H1 (cell line): Measurements from ENCODE around the gene BCAS3. TPM values are rescaled to one million over a fixed set of nuclear protein-coding genes. Genes with fewer than 3 reads are reported as not detected.

Experiments
- CTCF ChIA-PET: fragments of 300-600 bp; sonication (Branson Sonifier 250); formaldehyde crosslinking; loops from one replicate; lab custom pipeline; 2021; ENCODE audit not compliant: partially characterized antibody; lab: Charles Lee
- POLR2A ChIA-PET: fragments of 300-600 bp; sonication (Branson Sonifier 250); formaldehyde crosslinking; loops from one replicate; lab custom pipeline; 2021; ENCODE audit warnings: inconsistent platforms; ENCODE audit not compliant: partially characterized antibody; lab: Charles Lee
- DNase-seq, 2 experiments: peaks; one replicate each; pipeline versions ENCODE4 v3.0.0 to v3.0.0-alpha.2; 2010 to 2022; ENCODE audit warnings: low spot score in 2 of 2, low read depth in 1 of 2, mixed read lengths in 1 of 2
- FAIRE-seq: peaks from 2 replicates; lab custom pipeline; 2011; peaks lifted over from hg19 to GRCh38; lab: Jason Lieb, UNC
- H2AFZ ChIP-seq: 2 replicates; pipeline ENCODE4 v1.8.1; 2012; ENCODE audit warnings: low read length, inconsistent platforms
- H2AK5ac ChIP-seq: 2 replicates; pipeline ENCODE4 v1.6.1; 2013; ENCODE audit warnings: low read depth, low read length
- H2BK120ac ChIP-seq: replicated peaks from 2 replicates; pipeline ENCODE3; 2013; ENCODE audit warnings: low read depth, low read length, inconsistent platforms
- H2BK12ac ChIP-seq: 2 replicates; pipeline ENCODE4 v1.6.1; 2013; ENCODE audit warnings: low read depth, low read length
- H2BK15ac ChIP-seq: 2 replicates; pipeline ENCODE4 v1.6.1; 2013; ENCODE audit warnings: low read length
- H2BK20ac ChIP-seq: 2 replicates; pipeline ENCODE4 v1.6.1; 2013; ENCODE audit warnings: low read length
- H2BK5ac ChIP-seq: 2 replicates; pipeline ENCODE4 v1.6.1; 2013; ENCODE audit warnings: low read depth, low read length
- H3K14ac ChIP-seq: 2 replicates; pipeline ENCODE4 v1.6.1; 2013; ENCODE audit warnings: inconsistent platforms; ENCODE audit not compliant: insufficient read length
- H3K18ac ChIP-seq: 2 replicates; pipeline ENCODE4 v1.6.1; 2013; ENCODE audit warnings: low read length; ENCODE audit errors: extremely low read depth
- H3K23ac ChIP-seq: 2 replicates; pipeline ENCODE4 v1.6.1; 2013; ENCODE audit warnings: inconsistent platforms; ENCODE audit not compliant: insufficient read length
- H3K23me2 ChIP-seq: 2 replicates; pipeline ENCODE4 v1.6.1; 2013; ENCODE audit warnings: low read depth, low read length
- H3K27ac ChIP-seq: 2 replicates; pipeline ENCODE4 v1.6.1; 2011; ENCODE audit warnings: low read depth, low read length, inconsistent platforms
- H3K27me3 ChIP-seq, 4 experiments: replicated peaks in 1 of 4; 1 replicate in 1 of 4; 2 replicates in 3 of 4; pipeline versions ENCODE4 v1.6.1 to v1.8.1; 2011 to 2013; ENCODE audit warnings: low read length in 3 of 4, mild to moderate bottlenecking in 3 of 4, inconsistent platforms in 2 of 4, mixed read lengths in 2 of 4, moderate library complexity in 1 of 4; ENCODE audit not compliant: control insufficient read depth in 3 of 4, insufficient read depth in 3 of 4; ENCODE audit errors: extremely low read depth in 1 of 4
- H3K36me3 ChIP-seq, 4 experiments: 2 replicates each; pipeline versions ENCODE4 v1.6.1 to v1.8.1; 2011 to 2013; ENCODE audit warnings: mild to moderate bottlenecking in 4 of 4, low read length in 3 of 4, moderate library complexity in 2 of 4, control low read depth in 1 of 4, inconsistent platforms in 1 of 4; ENCODE audit not compliant: insufficient read depth in 4 of 4, control insufficient read depth in 2 of 4
- H3K4ac ChIP-seq: replicated peaks from 2 replicates; pipeline ENCODE3; 2013; ENCODE audit warnings: low read length, low read depth, mixed read lengths, inconsistent platforms; ENCODE audit not compliant: insufficient read length
- H3K4me1 ChIP-seq, 4 experiments: replicated peaks in 1 of 4; 1 replicate in 1 of 4; 2 replicates in 3 of 4; pipeline versions ENCODE4 v1.6.1 to v1.8.1; 2011 to 2013; ENCODE audit warnings: low read length in 3 of 4, inconsistent platforms in 2 of 4, mixed read lengths in 1 of 4; ENCODE audit not compliant: insufficient read depth in 4 of 4, control insufficient read depth in 3 of 4
- H3K4me2 ChIP-seq, 2 experiments: 2 replicates each; pipeline versions ENCODE4 v1.6.1 to v1.8.1; 2011 to 2013; ENCODE audit warnings: low read depth in 2 of 2, low read length in 2 of 2, control low read depth in 1 of 2, inconsistent platforms in 1 of 2, mild to moderate bottlenecking in 1 of 2; ENCODE audit not compliant: insufficient read depth in 1 of 2
- H3K4me3 ChIP-seq, 4 experiments: fragments of 200-600, 300-600 bp in 1 of 4; sonication (generic), shearing (Covaris generic), sonication (Bioruptor Twin) in 1 of 4; 2 replicates each; pipeline versions ENCODE4 v1.5.1 to v1.8.1; 2011 to 2016; ENCODE audit warnings: low read length in 4 of 4, low read depth in 3 of 4, control low read depth in 2 of 4, inconsistent platforms in 2 of 4, mild to moderate bottlenecking in 2 of 4, mixed read lengths in 1 of 4, moderate library complexity in 1 of 4; ENCODE audit not compliant: insufficient read depth in 2 of 4; ENCODE audit errors: extremely low read depth in 1 of 4
- H3K56ac ChIP-seq: replicated peaks from 2 replicates; pipeline ENCODE3; 2013; ENCODE audit warnings: low read depth, mild to moderate bottlenecking, mixed read lengths, low read length, inconsistent platforms; ENCODE audit not compliant: insufficient read length
- H3K79me1 ChIP-seq: 2 replicates; pipeline ENCODE4 v1.6.1; 2013; ENCODE audit warnings: low read depth, low read length, control low read depth
- H3K79me2 ChIP-seq, 2 experiments: 2 replicates each; pipeline versions ENCODE4 v1.6.1 to v1.8.1; 2012 to 2013; ENCODE audit warnings: low read length in 2 of 2, mild to moderate bottlenecking in 2 of 2, inconsistent platforms in 1 of 2; ENCODE audit not compliant: insufficient read depth in 2 of 2, control insufficient read depth in 1 of 2
- H3K9ac ChIP-seq, 4 experiments: replicated peaks in 1 of 4; 1 replicate in 1 of 4; 2 replicates in 3 of 4; pipeline versions ENCODE4 v1.6.1 to v1.8.1; 2011 to 2013; ENCODE audit warnings: low read depth in 3 of 4, low read length in 3 of 4, control low read depth in 2 of 4, mild to moderate bottlenecking in 2 of 4, moderate library complexity in 2 of 4, inconsistent platforms in 1 of 4; ENCODE audit errors: extremely low read depth in 1 of 4
- H3K9me3 ChIP-seq, 2 experiments: 2 replicates each; pipeline versions ENCODE4 v1.6.1 to v1.8.1; 2012 to 2013; ENCODE audit warnings: mild to moderate bottlenecking in 2 of 2, moderate library complexity in 2 of 2, control low read depth in 1 of 2, inconsistent platforms in 1 of 2, low read depth in 1 of 2, low read length in 1 of 2, mixed read lengths in 1 of 2; ENCODE audit not compliant: insufficient read depth in 2 of 2
- H4K20me1 ChIP-seq, 2 experiments: replicated peaks in 1 of 2; 2 replicates each; pipeline versions ENCODE3 to v1.8.1; 2011 to 2013; ENCODE audit warnings: inconsistent platforms in 2 of 2, low read length in 2 of 2, mild to moderate bottlenecking in 1 of 2; ENCODE audit not compliant: insufficient read depth in 2 of 2, control insufficient read depth in 1 of 2
- H4K5ac ChIP-seq: 2 replicates; pipeline ENCODE4 v1.6.1; 2013; ENCODE audit warnings: low read length, low read depth, mixed read lengths, inconsistent platforms; ENCODE audit not compliant: insufficient read length
- H4K8ac ChIP-seq: 2 replicates; pipeline ENCODE4 v1.8.0; 2013; ENCODE audit warnings: mild to moderate bottlenecking, moderate library complexity, low read length, inconsistent platforms; ENCODE audit not compliant: insufficient read depth; ENCODE audit errors: extremely low read depth
- H4K91ac ChIP-seq: replicated peaks from 2 replicates; pipeline ENCODE3; 2013; ENCODE audit warnings: low read length, mixed read lengths, inconsistent platforms; ENCODE audit not compliant: insufficient read length
- EGR1 ChIP-seq: IDR thresholded peaks from 2 replicates; pipeline ENCODE4 v1.6.1; 2011; ENCODE audit warnings: low read depth, low read length, borderline replicate concordance
- GTF2F1 ChIP-seq: IDR thresholded peaks from 2 replicates; pipeline ENCODE4 v1.6.1; 2012; ENCODE audit warnings: low read depth, low read length, improper control_type of control experiment, borderline replicate concordance
- MAX ChIP-seq: IDR thresholded peaks from 2 replicates; pipeline ENCODE4 v1.6.1; 2012; ENCODE audit warnings: inconsistent platforms
- RAD21 ChIP-seq, 2 experiments: IDR thresholded peaks in 1 of 2; conservative IDR thresholded peaks in 1 of 2; 2 replicates each; pipeline ENCODE4 v1.6.1; 2011; ENCODE audit warnings: low read depth in 2 of 2, low read length in 2 of 2, improper control_type of control experiment in 1 of 2, inconsistent platforms in 1 of 2, mild to moderate bottlenecking in 1 of 2, moderate library complexity in 1 of 2
- WGBS, 2 experiments: shearing (Covaris generic) in 1 of 2; methylation state at CpG; one replicate each; pipeline versions ENCODE4 v1.1.6 to v1.1.7; 2013 to 2015; ENCODE audit warnings: low lambda C conversion rate in 2 of 2, mixed read lengths in 2 of 2, inconsistent platforms in 1 of 2, low coverage in 1 of 2, missing lambda C conversion rate in 1 of 2; ENCODE audit not compliant: insufficient replicate concordance in 2 of 2, insufficient coverage in 1 of 2, insufficient read length in 1 of 2; ENCODE audit errors: extremely low coverage in 1 of 2, missing lambda C conversion rate in 1 of 2; 5-methylcytosine and 5-hydroxymethylcytosine counted together
- polyA plus RNA-seq, 7 experiments: library from polyadenylated mRNA; depleted of rRNA in 3 of 7; stranded (reverse) in 5 of 7; unstranded in 2 of 7; fragments of >200 nt in 5 of 7; fragments of 200-250 nt in 2 of 7; gene quantifications; 1 replicate in 5 of 7; 2 replicates in 1 of 7; 4 replicates in 1 of 7; pipeline versions ENCODE4 v1.2.1 to v1.2.3, GENCODE V29; 2011 to 2013; ENCODE audit warnings: missing spikeins in 2 of 7, mixed read lengths in 2 of 7
- total RNA-seq: library from RNA; stranded (reverse); fragmentation: NEBNext Ultra II Directional; extraction: Animal tissue kit (Norgen Biotek cat#: 25700); gene quantifications from 2 replicates; pipeline ENCODE4 v1.2.1, GENCODE V29; 2021
- TF ChIP-seq, protein P1 (sequence below), 3 experiments: IDR thresholded peaks; 1 replicate in 2 of 3; 2 replicates in 1 of 3; pipeline versions ENCODE4 v1.5.1 to v1.6.1; 2011; ENCODE audit warnings: low read length in 3 of 3, mild to moderate bottlenecking in 3 of 3, inconsistent platforms in 2 of 3, low read depth in 1 of 3, moderate library complexity in 1 of 3; ENCODE audit not compliant: insufficient read depth in 1 of 3; ENCODE audit errors: control extremely low read depth in 1 of 3

The BCAS3 gene
- total and polyA plus RNA-seq, 2 of the 8 experiments (the other 6 are each of a cell fraction or from before 2014, with no cell fraction given), result 9.9 to 13.3 TPM

DNA sequence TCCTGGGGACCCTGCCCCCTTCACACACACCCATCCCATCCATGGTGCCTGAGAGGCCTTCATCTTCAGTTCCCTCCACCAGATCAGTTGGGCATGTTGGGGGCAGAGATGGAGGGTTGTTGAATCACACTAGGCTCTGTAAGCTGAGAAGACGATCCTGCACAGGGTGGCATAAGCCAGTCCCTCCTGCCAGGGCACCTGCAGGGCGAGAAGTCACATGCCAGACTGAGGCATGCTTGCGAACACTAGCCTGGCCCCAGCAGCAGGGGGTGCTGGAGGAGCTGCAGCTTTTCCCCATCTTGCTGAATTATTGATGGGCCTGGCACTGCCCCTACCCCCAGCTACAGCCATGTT, 715.9 kb downstream of the BCAS3 start:
- Histone ChIP-seq H4K8ac (no peak overlapping the region), H3K23me2 (no peaks in the 10 kb centered on the region; the same call in 1 of the 2 replicates), H3K27ac (no peak overlapping the region), H4K20me1 (peaks cover 12 to 33% of the 10 kb centered on the region in 2 experiments), H3K27me3 (peaks cover 46 to 61% (median 58%) of the 10 kb centered on the region in 4 experiments), H2BK12ac (no peak overlapping the region), H2BK5ac (no peak overlapping the region), H2BK120ac (no peak overlapping the region), H3K4me2 (no peak overlapping the region), H3K18ac (no peak overlapping the region), H3K4me1 (peaks cover 0 to 20% (median 12%) of the 10 kb centered on the region in 4 experiments; a peak in 5 of 7 replicates), H3K23ac (no peak overlapping the region), H3K9ac (no peak overlapping the region), H3K4ac (no peak overlapping the region), H4K5ac (no peak overlapping the region), H2AFZ (no peak overlapping the region), H2BK20ac (0 out of 2 replicates have a peak overlapping the region, but pooled peaks have one; percentile 61), H4K91ac (no peak overlapping the region), H3K36me3 (peaks cover 0 to 6% (median 0%) of the 10 kb centered on the region in 4 experiments; a peak in 1 of 8 replicates), H3K9me3 (no peaks in the 10 kb centered on the region), H3K4me3 (no peak overlapping the region), H3K56ac (no peak overlapping the region), H2BK15ac (0 out of 2 replicates have a peak overlapping the region, but pooled peaks have one; percentile 29), H2AK5ac (no peak overlapping the region), H3K79me1 (no peaks in the 10 kb centered on the region), H3K14ac (no peak overlapping the region), H3K79me2 (no peaks in the 10 kb centered on the region)
- TF ChIP-seq RAD21 (IDR thresholded peaks at IDR 0.05 in 1 of 2, conservative IDR thresholded peaks at IDR 0.05 in 1 of 2; ENCODE audit: low read depth in 2 of 2, low read length in 2 of 2) (peak; percentile 7 to 20; a peak in 1 of 4 replicates), EGR1 (no peak), MAX (peak; percentile 60; the same call in 1 of the 2 replicates), GTF2F1 (no peak)
- TF ChIP-seq, protein P1, sequence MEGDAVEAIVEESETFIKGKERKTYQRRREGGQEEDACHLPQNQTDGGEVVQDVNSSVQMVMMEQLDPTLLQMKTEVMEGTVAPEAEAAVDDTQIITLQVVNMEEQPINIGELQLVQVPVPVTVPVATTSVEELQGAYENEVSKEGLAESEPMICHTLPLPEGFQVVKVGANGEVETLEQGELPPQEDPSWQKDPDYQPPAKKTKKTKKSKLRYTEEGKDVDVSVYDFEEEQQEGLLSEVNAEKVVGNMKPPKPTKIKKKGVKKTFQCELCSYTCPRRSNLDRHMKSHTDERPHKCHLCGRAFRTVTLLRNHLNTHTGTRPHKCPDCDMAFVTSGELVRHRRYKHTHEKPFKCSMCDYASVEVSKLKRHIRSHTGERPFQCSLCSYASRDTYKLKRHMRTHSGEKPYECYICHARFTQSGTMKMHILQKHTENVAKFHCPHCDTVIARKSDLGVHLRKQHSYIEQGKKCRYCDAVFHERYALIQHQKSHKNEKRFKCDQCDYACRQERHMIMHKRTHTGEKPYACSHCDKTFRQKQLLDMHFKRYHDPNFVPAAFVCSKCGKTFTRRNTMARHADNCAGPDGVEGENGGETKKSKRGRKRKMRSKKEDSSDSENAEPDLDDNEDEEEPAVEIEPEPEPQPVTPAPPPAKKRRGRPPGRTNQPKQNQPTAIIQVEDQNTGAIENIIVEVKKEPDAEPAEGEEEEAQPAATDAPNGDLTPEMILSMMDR (IDR thresholded peaks at IDR 0.05; ENCODE audit: control extremely low read depth in 1 of 3, insufficient read depth in 1 of 3, low read depth in 1 of 3, low read length in 3 of 3), result peak; percentile 33 to 60 (median 52)
- POLR2A ChIA-PET, result no interaction called here
- CTCF ChIA-PET, result interaction anchor here (0.8 to 3.3 kb wide), 13 partner anchors 8 to 422 kb away, joined by 3 to 31 read pairs (median 4); no protein-coding TSS in a partner anchor
- WGBS, 2 experiments, result 76% methylated on average over 3 of the region's 3 CpGs; no CpG with 5 or more reads in 1 of the 2 experiments
- FAIRE-seq (no peak), DNase-seq (no peak)
